HG03354 (cell line): ENCODE data around the gene PAN3.

ENCODE experiments used
- ATAC-seq: cut with Tn5 transposase; IDR thresholded peaks from one replicate; pipeline ENCODE4 v1.9.1; 2021; ENCODE audit warnings: mild to moderate bottlenecking; ENCODE audit not compliant: unreplicated experiment, poor library complexity, severe bottlenecking

The PAN3 gene

DNA sequence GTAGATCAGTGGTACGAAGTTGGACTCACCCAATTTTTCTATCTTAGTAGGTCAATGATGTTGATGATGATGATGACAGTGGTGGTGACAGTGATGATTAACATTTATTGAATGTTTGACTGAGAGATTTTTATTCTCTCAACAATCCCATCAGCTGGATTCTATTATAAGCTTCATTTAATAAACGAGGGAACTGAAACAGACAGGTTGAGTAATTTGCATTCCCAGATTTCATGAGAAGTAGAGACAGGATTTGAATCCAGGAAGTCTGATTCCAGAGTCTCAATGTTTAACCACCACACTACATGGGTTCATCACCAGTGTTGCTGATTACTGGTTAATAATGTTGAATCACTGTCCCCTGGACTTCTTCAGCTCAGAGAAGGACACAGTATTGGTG, 187.7 kb downstream of the PAN3 start:
- ATAC-seq = no peak

- no peak for ATAC-seq
Measured at GRCh38 chr13:28327373-28328270, 189.3 kb downstream of the PAN3 start.

GRCh38 chr13:28328271-28328607, 189.9 kb downstream of the PAN3 start:
- ATAC-seq = no peak

- ATAC-seq = no peak
Measured at GRCh38 chr13:28329395-28330158, 191.2 kb downstream of the PAN3 start.

- no peak for ATAC-seq
Measured at GRCh38 chr13:28333204-28333881, 195.0 kb downstream of the PAN3 start.

DNA sequence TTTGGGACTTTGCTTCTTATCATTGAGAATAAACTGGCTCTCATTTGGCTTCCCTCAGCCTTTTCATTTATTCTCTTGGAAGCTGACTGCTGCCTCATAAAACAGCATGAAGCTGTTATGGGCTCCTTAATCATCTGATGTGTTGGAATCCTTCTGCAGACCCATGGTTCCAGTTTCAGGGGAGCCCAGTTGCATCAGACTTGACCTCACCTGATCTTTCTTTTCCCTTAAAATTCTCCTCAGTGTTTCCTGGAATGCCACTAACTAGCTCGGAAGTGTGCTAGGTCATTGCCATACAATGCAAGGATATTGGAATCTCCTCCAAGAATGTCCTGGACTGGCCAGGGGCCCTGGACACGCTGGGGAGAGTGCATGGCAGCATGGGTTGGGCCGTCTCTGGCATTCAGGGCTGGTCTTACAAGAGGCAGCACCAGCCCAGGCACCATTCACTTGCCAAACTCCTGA, 197.9 kb downstream of the PAN3 start:
- no peak for ATAC-seq

- ATAC-seq = no peak
Measured at GRCh38 chr13:28337166-28338005, 199.0 kb downstream of the PAN3 start.

DNA sequence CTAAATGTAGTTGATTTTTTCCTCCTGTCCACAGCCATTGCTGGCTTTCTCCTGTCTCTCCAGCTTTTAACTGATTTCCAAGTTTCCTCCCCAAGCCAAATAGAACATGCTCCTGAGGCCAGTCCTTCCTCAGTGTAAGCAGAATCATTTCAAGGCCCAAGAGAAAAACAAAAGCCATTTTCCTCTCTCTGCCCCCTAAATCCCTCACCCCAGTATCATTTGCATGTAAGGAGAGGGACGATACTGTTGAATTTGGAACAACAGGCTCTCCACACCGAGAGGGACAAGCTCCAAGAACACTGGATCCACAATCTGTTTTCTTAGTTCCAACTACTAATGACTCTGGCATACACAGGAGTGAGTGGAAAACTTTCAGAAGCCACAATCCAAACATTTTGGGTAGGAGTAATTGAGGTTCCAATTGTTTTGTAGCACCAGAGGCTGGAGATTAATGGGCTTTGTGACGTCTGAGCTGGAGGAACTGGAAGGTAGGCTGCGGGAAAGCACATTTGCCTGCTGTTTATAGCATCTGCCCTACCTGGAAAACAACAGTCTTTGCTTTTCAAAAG, 199.7 kb downstream of the PAN3 start:
- no peak for ATAC-seq

GRCh38 chr13:28338742-28339141, 200.4 kb downstream of the PAN3 start:
- no peak for ATAC-seq

GRCh38 chr13:28339419-28339818, 201.1 kb downstream of the PAN3 start:
- no peak for ATAC-seq

GRCh38 chr13:28340272-28340793, 202.0 kb downstream of the PAN3 start:
- ATAC-seq = no peak

DNA sequence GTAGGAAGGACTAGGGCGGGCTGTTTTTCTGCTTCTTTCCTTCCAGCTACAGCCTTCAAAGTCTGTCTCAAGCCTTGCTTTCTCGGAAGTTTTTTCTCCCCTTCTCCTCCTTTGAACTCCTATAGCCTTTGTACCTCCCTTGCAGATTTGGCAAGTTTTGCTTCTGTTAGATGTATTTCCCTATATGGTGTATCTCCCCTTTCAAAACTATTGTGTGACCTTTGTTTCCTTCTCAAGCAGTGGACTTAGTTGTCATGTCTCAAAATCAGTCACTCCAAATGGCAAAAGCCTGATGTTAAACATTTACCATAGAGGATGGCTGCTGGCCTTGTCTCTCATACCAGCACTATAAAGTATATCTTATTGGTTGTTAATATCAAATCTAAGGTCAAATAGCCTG, 203.9 kb downstream of the PAN3 start:
- no peak for ATAC-seq

- ATAC-seq = no peak
Measured at GRCh38 chr13:28344163-28344562, 205.8 kb downstream of the PAN3 start.
